HepG2 (cell line): ENCODE data around the gene SHISA7. TPM values are rescaled to one million over a fixed set of nuclear protein-coding genes. Genes with fewer than 3 reads are reported as not detected.

Experiments used
- DPF2 ChIP-seq: sonication (generic); formaldehyde crosslinking; IDR thresholded peaks from 2 replicates; pipeline ENCODE4 v1.4.0; 2020; ENCODE audit warnings: mild to moderate bottlenecking, low read depth, missing genetic modification reagents, borderline replicate concordance
- DZIP1 ChIP-seq: sonication (generic); formaldehyde crosslinking; IDR thresholded peaks from 2 replicates; pipeline ENCODE4 v1.5.0; 2020; ENCODE audit warnings: mild to moderate bottlenecking, missing genetic modification reagents
- GATAD1 ChIP-seq: IDR thresholded peaks from 2 replicates; pipeline ENCODE4 v1.6.1; 2016; ENCODE audit warnings: missing genetic modification reagents, missing compliant biosample characterization
- HNRNPK ChIP-seq: fragments of 200-400 bp; formaldehyde crosslinking; IDR thresholded peaks from 2 replicates; pipeline ENCODE4 v1.6.1; 2018; ENCODE audit warnings: low read length, low read depth, moderate library complexity, mild to moderate bottlenecking; ENCODE audit not compliant: poor library complexity, severe bottlenecking
- HNRNPUL1 ChIP-seq: fragments of 200-400 bp; formaldehyde crosslinking; IDR thresholded peaks from 2 replicates; pipeline ENCODE4 v1.6.1; 2017; ENCODE audit warnings: low read depth, mild to moderate bottlenecking, low read length, moderate library complexity
- KDM3A ChIP-seq: IDR thresholded peaks from 2 replicates; pipeline ENCODE4 v1.6.1; 2018; ENCODE audit warnings: low read depth, missing compliant biosample characterization
- KDM5B ChIP-seq: sonication (generic); formaldehyde crosslinking; IDR thresholded peaks from 2 replicates; pipeline ENCODE4 v1.4.0; 2020; ENCODE audit warnings: missing genetic modification reagents, mild to moderate bottlenecking, borderline replicate concordance
- MBNL3 ChIP-seq: fragments of 250-450 bp; sonication (Bioruptor Pico); conservative IDR thresholded peaks from 2 replicates; pipeline ENCODE4 v1.8.0; 2022; ENCODE audit warnings: mild to moderate bottlenecking, inconsistent platforms
- MTERF4 ChIP-seq: sonication (generic); formaldehyde crosslinking; IDR thresholded peaks from 2 replicates; pipeline ENCODE4 v1.8.0; 2023; ENCODE audit warnings: mild to moderate bottlenecking, missing genetic modification reagents
- NAIF1 ChIP-seq: sonication (generic); formaldehyde crosslinking; IDR thresholded peaks from 2 replicates; pipeline ENCODE4 v1.5.0; 2020; ENCODE audit warnings: mild to moderate bottlenecking, missing genetic modification reagents, borderline replicate concordance
- NFRKB ChIP-seq: fragments of 450-650 bp; IDR thresholded peaks from 2 replicates; pipeline ENCODE4 v1.6.1; 2017
- NPAS2 ChIP-seq: sonication (generic); formaldehyde crosslinking; IDR thresholded peaks from 2 replicates; pipeline ENCODE4 v1.8.0; 2022; ENCODE audit warnings: mild to moderate bottlenecking, missing genetic modification reagents, borderline replicate concordance
- PHF5A ChIP-seq: IDR thresholded peaks from one replicate; pipeline ENCODE4 v1.6.1; 2018; ENCODE audit warnings: low read depth, missing genetic modification reagents; ENCODE audit not compliant: unreplicated experiment
- SETDB1 ChIP-seq: sonication (generic); formaldehyde crosslinking; IDR thresholded peaks from 2 replicates; pipeline ENCODE4 v1.5.1; 2020; ENCODE audit warnings: missing genetic modification reagents, mild to moderate bottlenecking, borderline replicate concordance
- SIN3A ChIP-seq: IDR thresholded peaks from 2 replicates; pipeline ENCODE4 v1.6.1; 2011; ENCODE audit warnings: low read depth, mild to moderate bottlenecking, control low read depth, low read length, borderline replicate concordance
- SRY ChIP-seq: sonication (generic); formaldehyde crosslinking; IDR thresholded peaks from 2 replicates; pipeline ENCODE4 v1.8.0; 2022; ENCODE audit warnings: mild to moderate bottlenecking, missing genetic modification reagents
- TMF1 ChIP-seq: sonication (generic); formaldehyde crosslinking; IDR thresholded peaks from 2 replicates; pipeline ENCODE4 v1.8.1; 2022; ENCODE audit warnings: low read depth, missing genetic modification reagents
- ZBTB33 ChIP-seq: sonication (generic); formaldehyde crosslinking; IDR thresholded peaks from 2 replicates; pipeline ENCODE4 v1.4.0; 2020; ENCODE audit warnings: missing genetic modification reagents
- ZNF317 ChIP-seq: sonication (generic); formaldehyde crosslinking; IDR thresholded peaks from 2 replicates; pipeline ENCODE4 v1.5.0; 2020; ENCODE audit warnings: mild to moderate bottlenecking, missing genetic modification reagents
- ZNF704 ChIP-seq: sonication (generic); formaldehyde crosslinking; IDR thresholded peaks from 2 replicates; pipeline ENCODE4 v1.8.1; 2023; ENCODE audit warnings: mild to moderate bottlenecking, inconsistent platforms, moderate library complexity, missing genetic modification reagents, borderline replicate concordance
- ZNF780A ChIP-seq: sonication (generic); formaldehyde crosslinking; IDR thresholded peaks from 2 replicates; pipeline ENCODE4 v1.8.0; 2022; ENCODE audit warnings: mild to moderate bottlenecking, missing genetic modification reagents, moderate library complexity
- polyA plus RNA-seq, 8 experiments: library from polyadenylated mRNA; depleted of rRNA in 3 of 8; stranded (reverse) in 7 of 8; unstranded in 1 of 8; fragments of >200 nt; fragmentation: Illumina TruSeq in 4 of 8; extraction: Trizol in 4 of 8; gene quantifications; 2 replicates each; pipeline versions ENCODE4 v1.2.1 to v1.2.3, GENCODE V29; 2011 to 2016; ENCODE audit warnings: low read depth in 4 of 8, missing spikeins in 1 of 8, mixed read lengths in 1 of 8; ENCODE audit not compliant: insufficient read depth in 1 of 8
- total RNA-seq, 5 experiments: library from RNA; depleted of rRNA; stranded (reverse); fragments of >200 nt; fragmentation: Illumina TruSeq; extraction: Trizol; gene quantifications; 2 replicates each; pipeline ENCODE4 v1.2.3, GENCODE V29; 2016; ENCODE audit warnings: low read depth in 1 of 5

The SHISA7 gene
- total and polyA plus RNA-seq, 2 of the 13 experiments (the other 11 are each of a cell fraction or from before 2014, with no cell fraction given), result not detected

- TF ChIP-seq ZNF704, result 0 out of 2 replicates have a peak, but pooled peaks have one; percentile 49
- TF ChIP-seq SIN3A, result no peak
- TF ChIP-seq NFRKB, result no peak
- peak; percentile 38; the same call in 1 of the 2 replicates for TF ChIP-seq TMF1 (CRISPR knock-in tag)
- no peak for TF ChIP-seq KDM3A (CRISPR knock-in tag)
- TF ChIP-seq NPAS2 (CRISPR knock-in tag), result no peak
- no peak for TF ChIP-seq PHF5A (CRISPR knock-in tag)
- TF ChIP-seq ZBTB33 (CRISPR knock-in tag), result no peak; the same call in 1 of the 2 replicates
- peak; percentile 70; the same call in 1 of the 2 replicates for TF ChIP-seq ZNF317 (CRISPR knock-in tag)
- 0 out of 2 replicates have a peak, but pooled peaks have one; percentile 96 for TF ChIP-seq SRY (CRISPR knock-in tag)
- TF ChIP-seq HNRNPUL1, result no peak
- TF ChIP-seq MBNL3 (CRISPR knock-in tag), result no peak
- TF ChIP-seq DPF2 (CRISPR knock-in tag), result no peak
- TF ChIP-seq MTERF4 (CRISPR knock-in tag), result 0 out of 2 replicates have a peak, but pooled peaks have one; percentile 50
- peak; percentile 95 for TF ChIP-seq KDM5B
- TF ChIP-seq HNRNPK, result peak; percentile 93
- TF ChIP-seq NAIF1, result peak; percentile 24; the same call in 1 of the 2 replicates
- no peak for TF ChIP-seq DZIP1 (CRISPR knock-in tag)
- TF ChIP-seq SETDB1, result no peak
- no peak for TF ChIP-seq ZNF780A (CRISPR knock-in tag)
- TF ChIP-seq GATAD1 (CRISPR knock-in tag), result peak; percentile 81
These were observed 33.1 kb upstream of the SHISA7 start, which contains the start of gene ZNF628 (continued) for GRCh38 chr19:55476100-55476775.
